Fibroblast of pulmonary artery (primary cell): ENCODE results near the gene TMEM269.

Source experiments
- DNase-seq: peaks from one replicate; pipeline ENCODE4 v3.0.0-alpha.2; 2010; ENCODE audit warnings: low read depth
- H3K4me3 ChIP-seq: replicated peaks from 2 replicates; pipeline ENCODE4 v1.5.1; 2011; ENCODE audit warnings: low read depth, mild to moderate bottlenecking, control low read depth, low read length, moderate library complexity
- TF ChIP-seq, protein P1 (sequence below): IDR thresholded peaks from 2 replicates; pipeline ENCODE4 v1.5.1; 2011; ENCODE audit warnings: mild to moderate bottlenecking, control low read depth, low read length, inconsistent platforms; ENCODE audit errors: missing control alignments

The TMEM269 gene

DNA sequence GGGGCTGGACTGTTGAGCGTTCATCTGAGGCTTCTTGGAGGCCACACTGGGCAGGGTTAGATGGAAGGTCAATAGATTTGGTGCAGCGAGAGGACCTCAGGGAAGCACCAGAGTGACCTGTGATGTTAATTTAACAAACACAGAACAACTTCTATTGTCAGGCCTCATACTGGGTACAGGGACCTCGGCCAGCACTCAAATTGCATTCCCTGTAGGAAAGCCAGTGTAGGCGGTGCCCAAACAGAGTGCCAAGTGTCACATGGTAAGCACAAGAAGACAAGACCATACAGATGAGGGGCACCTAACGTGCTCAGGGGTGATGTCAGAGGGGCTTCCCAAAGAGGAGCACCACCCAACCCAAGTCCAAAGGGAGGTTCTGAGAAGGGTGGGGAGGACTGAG lies 1.3 kb downstream of the TMEM269 start:
- TF ChIP-seq, protein P1, sequence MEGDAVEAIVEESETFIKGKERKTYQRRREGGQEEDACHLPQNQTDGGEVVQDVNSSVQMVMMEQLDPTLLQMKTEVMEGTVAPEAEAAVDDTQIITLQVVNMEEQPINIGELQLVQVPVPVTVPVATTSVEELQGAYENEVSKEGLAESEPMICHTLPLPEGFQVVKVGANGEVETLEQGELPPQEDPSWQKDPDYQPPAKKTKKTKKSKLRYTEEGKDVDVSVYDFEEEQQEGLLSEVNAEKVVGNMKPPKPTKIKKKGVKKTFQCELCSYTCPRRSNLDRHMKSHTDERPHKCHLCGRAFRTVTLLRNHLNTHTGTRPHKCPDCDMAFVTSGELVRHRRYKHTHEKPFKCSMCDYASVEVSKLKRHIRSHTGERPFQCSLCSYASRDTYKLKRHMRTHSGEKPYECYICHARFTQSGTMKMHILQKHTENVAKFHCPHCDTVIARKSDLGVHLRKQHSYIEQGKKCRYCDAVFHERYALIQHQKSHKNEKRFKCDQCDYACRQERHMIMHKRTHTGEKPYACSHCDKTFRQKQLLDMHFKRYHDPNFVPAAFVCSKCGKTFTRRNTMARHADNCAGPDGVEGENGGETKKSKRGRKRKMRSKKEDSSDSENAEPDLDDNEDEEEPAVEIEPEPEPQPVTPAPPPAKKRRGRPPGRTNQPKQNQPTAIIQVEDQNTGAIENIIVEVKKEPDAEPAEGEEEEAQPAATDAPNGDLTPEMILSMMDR: no peak
- DNase-seq: no peak
- no peak overlapping the region for H3K4me3 ChIP-seq

DNA sequence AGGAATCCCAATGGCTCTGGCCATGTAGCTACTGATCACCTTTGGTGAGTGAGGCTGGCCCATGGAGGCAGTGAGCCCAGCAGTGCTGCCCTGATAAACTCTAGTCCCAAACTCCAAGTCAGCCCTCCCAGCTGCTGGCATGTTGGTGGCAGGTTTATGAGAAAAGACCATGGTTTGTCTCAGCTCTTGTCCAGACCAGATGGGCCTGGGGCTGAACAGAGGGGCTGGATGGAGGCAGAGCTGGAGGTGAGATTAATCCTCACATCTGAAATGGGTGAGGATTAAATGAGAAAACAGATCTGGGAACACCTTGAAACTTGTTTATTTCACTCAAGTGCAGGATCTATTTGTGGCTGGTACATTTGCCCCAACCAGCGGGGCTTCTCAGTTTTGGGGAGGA lies 3.2 kb downstream of the TMEM269 start:
- H3K4me3 ChIP-seq: no peak overlapping the region
- DNase-seq: no peak
- TF ChIP-seq, protein P1: no peak

DNA sequence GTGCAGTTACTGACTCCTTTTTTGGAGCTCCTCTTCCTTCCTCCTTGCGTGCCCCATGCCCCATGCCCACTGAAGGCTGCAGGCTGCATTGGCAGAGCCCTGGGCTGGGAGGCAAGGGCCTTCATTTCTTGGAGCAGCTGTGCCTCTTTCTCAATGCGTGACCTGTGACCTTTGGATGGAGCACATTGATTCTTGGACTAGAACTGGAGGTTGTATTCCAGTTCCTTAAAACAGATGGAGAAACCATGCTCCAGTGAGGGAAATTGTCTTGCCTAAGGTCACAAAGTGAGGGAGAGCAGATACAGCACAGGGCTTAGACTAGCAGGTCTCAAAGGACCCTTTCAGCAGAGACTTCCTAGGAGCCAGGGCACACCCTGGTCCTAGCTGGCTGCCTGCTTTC lies 9.0 kb downstream of the TMEM269 start:
- peak; percentile 4 for DNase-seq
- TF ChIP-seq, protein P1: no peak
- no peak overlapping the region for H3K4me3 ChIP-seq

DNA sequence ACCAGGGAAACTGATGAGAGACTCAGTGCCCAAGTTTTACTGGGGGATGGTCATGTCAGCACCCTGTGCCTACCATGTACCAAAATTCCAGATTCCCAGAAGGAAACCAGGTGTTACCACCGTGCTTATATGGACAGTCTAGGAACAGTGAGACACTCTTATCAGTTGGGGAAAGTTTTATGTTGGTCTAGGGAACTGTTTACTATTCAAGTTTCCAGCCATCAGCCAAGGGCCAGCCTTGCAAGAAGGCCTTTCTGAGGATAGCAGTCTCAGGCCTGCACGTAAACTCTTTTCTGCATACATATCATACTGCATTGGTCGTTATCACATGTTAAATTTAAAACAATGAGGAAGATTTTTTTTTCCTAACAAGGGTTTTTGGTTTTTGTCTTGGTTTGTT lies 12.6 kb downstream of the TMEM269 start:
- no peak for DNase-seq
- TF ChIP-seq, protein P1: no peak
- no peak overlapping the region for H3K4me3 ChIP-seq

DNA sequence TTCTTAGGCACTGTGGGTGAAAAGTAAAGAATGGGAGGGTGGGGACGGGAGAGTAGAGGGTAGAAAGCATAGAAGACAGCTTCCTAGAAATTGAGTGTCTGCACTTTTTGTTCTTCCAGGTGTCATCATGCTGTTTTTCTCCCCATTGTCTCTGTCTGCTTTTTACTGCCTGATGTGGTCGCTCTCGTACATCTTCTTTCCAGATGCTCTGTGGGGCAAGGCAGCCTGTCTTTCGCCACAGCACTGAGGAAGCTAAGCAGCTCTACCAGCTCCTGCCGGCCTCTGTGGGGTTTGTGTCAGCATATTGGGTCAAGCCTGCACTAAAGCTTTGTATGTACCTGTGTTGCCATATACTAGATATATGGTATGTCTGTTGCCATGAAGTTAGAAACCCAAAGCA lies 13.2 kb downstream of the TMEM269 start:
- no peak overlapping the region for H3K4me3 ChIP-seq
- DNase-seq: no peak
- TF ChIP-seq, protein P1: no peak

DNA sequence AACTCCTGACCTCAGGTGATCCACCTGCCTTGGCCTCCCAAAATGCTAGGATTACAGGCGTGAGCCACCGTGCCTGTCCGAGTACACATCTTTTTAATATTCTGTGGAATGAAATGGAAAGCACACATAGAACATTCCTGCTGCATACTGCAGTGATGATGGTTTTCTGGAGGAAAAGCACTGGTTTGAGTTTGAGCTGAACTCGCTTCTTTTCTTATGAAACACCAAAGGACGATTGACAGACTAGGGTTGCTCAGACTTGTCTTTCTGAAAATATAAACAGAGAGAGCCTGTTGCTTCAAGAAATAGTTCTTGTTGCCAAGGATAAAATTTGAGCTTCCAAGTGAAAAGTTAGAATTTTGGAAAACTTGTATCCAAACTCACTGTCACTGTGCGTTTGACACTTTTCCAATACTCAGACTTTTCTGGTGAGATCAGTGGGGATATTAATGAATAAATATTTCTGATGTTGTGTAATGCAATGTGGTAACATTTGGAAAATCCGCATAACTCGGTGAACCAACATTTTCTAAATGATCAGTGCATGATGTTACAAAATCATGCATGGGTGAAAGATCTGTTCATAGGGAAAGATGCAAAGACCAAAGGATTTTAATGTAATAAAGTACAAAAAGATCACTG lies 17.2 kb downstream of the TMEM269 start:
- TF ChIP-seq, protein P1: no peak
- DNase-seq: no peak
- H3K4me3 ChIP-seq: no peak overlapping the region

DNA sequence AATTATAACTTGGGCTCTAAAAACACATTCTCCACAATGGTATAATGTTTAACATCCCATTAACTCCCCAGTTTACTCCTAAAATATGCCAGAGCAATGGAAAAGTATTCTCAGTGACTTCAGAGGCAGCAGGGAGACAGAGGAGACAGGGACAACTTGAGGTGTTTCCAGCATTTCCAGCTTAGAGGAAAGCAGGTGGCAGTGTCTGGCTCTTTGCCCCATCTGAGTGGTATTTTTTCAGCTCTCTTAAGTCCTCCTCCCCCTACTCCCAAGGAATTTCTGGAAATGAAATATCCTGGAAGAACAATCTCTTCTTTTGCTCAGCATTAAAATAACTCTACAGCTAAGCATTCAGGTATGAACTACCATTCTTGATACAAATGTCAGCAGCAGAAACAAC lies 21.4 kb downstream of the TMEM269 start:
- no peak overlapping the region for H3K4me3 ChIP-seq
- TF ChIP-seq, protein P1: no peak
- no peak for DNase-seq
